SK-N-SH treated with all-trans-retinoic acid at 6 μM for 48 hours (cell line): ENCODE measurements around the gene NOS3.

Experiments
- ATAC-seq: fragments of 200-7000 bp; cut with Tn5 transposase; 3 replicates; pipeline ENCODE4 v1.9.1; 2020; ENCODE audit warnings: mild to moderate bottlenecking, moderate library complexity
- ARNTL ChIP-seq: fragments of 450-650 bp; formaldehyde crosslinking; IDR thresholded peaks from 2 replicates; pipeline ENCODE4 v1.5.0; 2020; ENCODE audit warnings: low read depth, mild to moderate bottlenecking, moderate library complexity, borderline replicate concordance
- BACH2 ChIP-seq: fragments of 250-450 bp; sonication (Bioruptor Pico); IDR thresholded peaks from 2 replicates; pipeline ENCODE4 v1.9.0; 2021; ENCODE audit warnings: mild to moderate bottlenecking, borderline replicate concordance
- CREB5 ChIP-seq: fragments of 250-450 bp; sonication (Bioruptor Pico); IDR thresholded peaks from 2 replicates; pipeline ENCODE4 v1.5.1; 2020; ENCODE audit warnings: low read depth, mild to moderate bottlenecking, moderate library complexity
- CSDC2 ChIP-seq: fragments of 250-450 bp; sonication (Bioruptor Pico); IDR thresholded peaks from 2 replicates; pipeline ENCODE4 v1.5.0; 2020; ENCODE audit warnings: mild to moderate bottlenecking, moderate library complexity
- CSRNP3 ChIP-seq: fragments of 250-450 bp; sonication (Bioruptor Pico); IDR thresholded peaks from 2 replicates; pipeline ENCODE4 v1.5.1; 2021; ENCODE audit warnings: mild to moderate bottlenecking, moderate library complexity
- ESRRG ChIP-seq: fragments of 250-450 bp; sonication (Bioruptor Pico); IDR thresholded peaks from 2 replicates; pipeline ENCODE4 v1.6.1; 2021; ENCODE audit warnings: mild to moderate bottlenecking
- GLIS3 ChIP-seq: fragments of 250-450 bp; sonication (Bioruptor Pico); IDR thresholded peaks from 2 replicates; pipeline ENCODE4 v1.5.0; 2020; ENCODE audit warnings: mild to moderate bottlenecking, moderate library complexity
- ISL1 ChIP-seq: fragments of 250-450 bp; sonication (Bioruptor Pico); IDR thresholded peaks from 2 replicates; pipeline ENCODE4 v2.1.2; 2022; ENCODE audit warnings: mild to moderate bottlenecking, moderate library complexity
- OSR1 ChIP-seq: fragments of 250-450 bp; sonication (Bioruptor Pico); IDR thresholded peaks from 2 replicates; pipeline ENCODE4 v1.8.0; 2022; ENCODE audit warnings: moderate library complexity, mild to moderate bottlenecking, inconsistent platforms
- PATZ1 ChIP-seq: fragments of 250-450 bp; sonication (Bioruptor Pico); IDR thresholded peaks from 2 replicates; pipeline ENCODE4 v1.8.0; 2020; ENCODE audit warnings: mild to moderate bottlenecking, moderate library complexity, borderline replicate concordance
- POU6F1 ChIP-seq: fragments of 250-450 bp; sonication (Bioruptor Pico); IDR thresholded peaks from 2 replicates; pipeline ENCODE4 v1.8.0; 2021; ENCODE audit warnings: low read depth, mild to moderate bottlenecking, moderate library complexity, borderline replicate concordance
- PPARA ChIP-seq: fragments of 250-450 bp; sonication (Bioruptor Pico); IDR thresholded peaks from 2 replicates; pipeline ENCODE4 v1.5.0; 2020; ENCODE audit warnings: mild to moderate bottlenecking, borderline replicate concordance
- RARB ChIP-seq: fragments of 250-450 bp; sonication (Bioruptor Pico); IDR thresholded peaks from 2 replicates; pipeline ENCODE4 v1.8.0; 2021; ENCODE audit warnings: mild to moderate bottlenecking, moderate library complexity
- SNAI2 ChIP-seq: fragments of 250-450 bp; sonication (Bioruptor Pico); IDR thresholded peaks from 2 replicates; pipeline ENCODE4 v1.5.0; 2020; ENCODE audit warnings: mild to moderate bottlenecking, moderate library complexity
- TCF4 ChIP-seq: fragments of 250-450 bp; sonication (Bioruptor Pico); IDR thresholded peaks from 2 replicates; pipeline ENCODE4 v1.8.0; 2021; ENCODE audit warnings: mild to moderate bottlenecking, moderate library complexity, borderline replicate concordance
- TOX ChIP-seq: fragments of 250-450 bp; sonication (Bioruptor Pico); IDR thresholded peaks from 2 replicates; pipeline ENCODE4 v1.8.0; 2021; ENCODE audit warnings: mild to moderate bottlenecking, moderate library complexity, borderline replicate concordance
- TSHZ2 ChIP-seq: fragments of 250-450 bp; sonication (Bioruptor Pico); IDR thresholded peaks from 2 replicates; pipeline ENCODE4 v1.5.0; 2020; ENCODE audit warnings: mild to moderate bottlenecking, moderate library complexity
- ZC3H10 ChIP-seq: fragments of 250-450 bp; sonication (Bioruptor Pico); IDR thresholded peaks from 2 replicates; pipeline ENCODE4 v1.5.1; 2021; ENCODE audit warnings: mild to moderate bottlenecking, moderate library complexity
- ZFP30 ChIP-seq: fragments of 450-650 bp; formaldehyde crosslinking; IDR thresholded peaks from 2 replicates; pipeline ENCODE4 v1.5.0; 2022; ENCODE audit warnings: mild to moderate bottlenecking, moderate library complexity
- ZNF565 ChIP-seq: fragments of 450-650 bp; formaldehyde crosslinking; conservative IDR thresholded peaks from 2 replicates; pipeline ENCODE4 v1.5.0; 2020; ENCODE audit warnings: low read depth, mild to moderate bottlenecking, moderate library complexity
- ZNF70 ChIP-seq: fragments of 450-650 bp; formaldehyde crosslinking; IDR thresholded peaks from 2 replicates; pipeline ENCODE4 v1.5.0; 2020; ENCODE audit warnings: mild to moderate bottlenecking, moderate library complexity
- ZNF8 ChIP-seq: fragments of 450-650 bp; formaldehyde crosslinking; IDR thresholded peaks from 2 replicates; pipeline ENCODE4 v1.5.0; 2020; ENCODE audit warnings: mild to moderate bottlenecking, moderate library complexity

Gene NOS3

GRCh38 chr7:150990416-150991186, at the start of gene NOS3:
NOS3 (plus strand) TSS chr7:150991017; CDS start chr7:150993804, 2,787 bp downstream.
- ATAC-seq: no peak
- TF ChIP-seq ZFP30 (CRISPR knock-in tag) (no peak), RARB (CRISPR knock-in tag) (no peak), TOX (CRISPR knock-in tag) (no peak), ESRRG (CRISPR knock-in tag) (no peak), OSR1 (CRISPR knock-in tag) (no peak), TSHZ2 (CRISPR knock-in tag) (no peak), ZNF8 (CRISPR knock-in tag) (no peak), ZNF70 (CRISPR knock-in tag) (no peak), ZNF565 (no peak), ARNTL (no peak), CSDC2 (no peak), SNAI2 (CRISPR knock-in tag) (no peak), BACH2 (CRISPR knock-in tag) (no peak), ZC3H10 (no peak), TCF4 (CRISPR knock-in tag) (no peak), PATZ1 (no peak), GLIS3 (no peak), POU6F1 (no peak), CSRNP3 (CRISPR knock-in tag) (no peak), PPARA (CRISPR knock-in tag) (no peak)

- no peak for ATAC-seq
- TF ChIP-seq PATZ1 (no peak), TOX (CRISPR knock-in tag) (no peak), SNAI2 (CRISPR knock-in tag) (no peak), ZNF70 (CRISPR knock-in tag) (no peak), ISL1 (CRISPR knock-in tag) (no peak), BACH2 (CRISPR knock-in tag) (no peak), CSDC2 (no peak), CREB5 (CRISPR knock-in tag) (no peak), ZFP30 (CRISPR knock-in tag) (no peak)
Measured at GRCh38 chr7:150941351-150942000, 49.3 kb upstream of the NOS3 start.
